SU-DHL-6 (cell line): ENCODE results near the gene SYVN1.

Source experiments
- H2AFZ ChIP-seq: fragments of 200-600 bp; sonication (generic); 2 replicates; pipeline ENCODE4 v1.6.1; 2014; ENCODE audit warnings: low read depth, mild to moderate bottlenecking, moderate library complexity, mixed read lengths, antibody characterized with exemption, low read length; ENCODE audit not compliant: severe bottlenecking
- H3F3A ChIP-seq: fragments of 200-600 bp; shearing (Covaris generic); 2 replicates; pipeline ENCODE4 v1.6.0; 2016; ENCODE audit warnings: antibody characterized with exemption, mild to moderate bottlenecking; ENCODE audit not compliant: insufficient read depth
- H3K27ac ChIP-seq: fragments of 200-600 bp; sonication (generic); 2 replicates; pipeline ENCODE4 v1.5.1; 2016; ENCODE audit warnings: low read depth, mild to moderate bottlenecking, low read length, moderate library complexity, mixed read lengths
- H3K27me3 ChIP-seq: fragments of 200-600 bp; sonication (generic), shearing (Covaris generic); 2 replicates; pipeline ENCODE4 v1.6.0; 2014; ENCODE audit warnings: mild to moderate bottlenecking, low read length
- H3K36me3 ChIP-seq: fragments of 200-600 bp; sonication (generic); 2 replicates; pipeline ENCODE4 v1.6.1; 2014; ENCODE audit warnings: mild to moderate bottlenecking, low read length, mixed read lengths
- H3K4me2 ChIP-seq: fragments of 300-600, 200-600 bp; shearing (Covaris generic), sonication (generic); 2 replicates; pipeline ENCODE4 v1.6.0; 2014; ENCODE audit warnings: low read length, low read depth, mild to moderate bottlenecking; ENCODE audit not compliant: poor library complexity, severe bottlenecking
- H3K4me3 ChIP-seq: fragments of 200-600 bp; sonication (generic); 2 replicates; pipeline ENCODE4 v1.5.1; 2014; ENCODE audit warnings: antibody characterized with exemption, low read length, mild to moderate bottlenecking, mixed read lengths; ENCODE audit not compliant: insufficient read depth, poor library complexity, severe bottlenecking
- H3K79me2 ChIP-seq: fragments of 200-600 bp; sonication (generic); 2 replicates; pipeline ENCODE4 v1.6.1; 2014; ENCODE audit warnings: mild to moderate bottlenecking, low read length, moderate library complexity; ENCODE audit not compliant: insufficient read depth
- H3K9ac ChIP-seq: fragments of 200-600 bp; sonication (generic); 2 replicates; pipeline ENCODE4 v1.7.0; 2014; ENCODE audit warnings: mild to moderate bottlenecking, low read length
- H3K9me2 ChIP-seq: fragments of 200-600 bp; sonication (generic); replicated peaks from 2 replicates; pipeline ENCODE4 v1.6.1; 2014; ENCODE audit warnings: low read length; ENCODE audit not compliant: insufficient read depth
- H3K9me3 ChIP-seq: fragments of 200-600 bp; sonication (generic); 2 replicates; pipeline ENCODE4 v1.6.1; 2014; ENCODE audit warnings: low read length, mixed read lengths; ENCODE audit not compliant: insufficient read depth
- H4K20me1 ChIP-seq: fragments of 200-600 bp; sonication (generic); 2 replicates; pipeline ENCODE4 v1.6.1; 2014; ENCODE audit warnings: low read depth, mild to moderate bottlenecking, antibody characterized with exemption, low read length, moderate library complexity, mixed read lengths
- EZH2phosphoT487 ChIP-seq: fragments of 200-600 bp; sonication (generic), shearing (Covaris generic); conservative IDR thresholded peaks from 2 replicates; pipeline ENCODE4 v1.6.1; 2018; ENCODE audit warnings: mild to moderate bottlenecking, antibody characterized with exemption, low read length, moderate library complexity, mixed read lengths
- TF ChIP-seq, protein P1 (sequence below): fragments of 200-600 bp; sonication (generic); IDR thresholded peaks from one replicate; pipeline ENCODE4 v1.5.1; 2017; ENCODE audit warnings: antibody characterized with exemption, mild to moderate bottlenecking, low read length, moderate library complexity; ENCODE audit not compliant: insufficient read depth, poor library complexity, severe bottlenecking

The SYVN1 gene

GRCh38 chr11:65134240-65134951, at the start of gene SYVN1:
SYVN1 (minus strand) TSS chr11:65134519; CDS start chr11:65133601, 918 bp downstream.
- TF ChIP-seq EZH2phosphoT487 = no peak
- TF ChIP-seq, protein P1, sequence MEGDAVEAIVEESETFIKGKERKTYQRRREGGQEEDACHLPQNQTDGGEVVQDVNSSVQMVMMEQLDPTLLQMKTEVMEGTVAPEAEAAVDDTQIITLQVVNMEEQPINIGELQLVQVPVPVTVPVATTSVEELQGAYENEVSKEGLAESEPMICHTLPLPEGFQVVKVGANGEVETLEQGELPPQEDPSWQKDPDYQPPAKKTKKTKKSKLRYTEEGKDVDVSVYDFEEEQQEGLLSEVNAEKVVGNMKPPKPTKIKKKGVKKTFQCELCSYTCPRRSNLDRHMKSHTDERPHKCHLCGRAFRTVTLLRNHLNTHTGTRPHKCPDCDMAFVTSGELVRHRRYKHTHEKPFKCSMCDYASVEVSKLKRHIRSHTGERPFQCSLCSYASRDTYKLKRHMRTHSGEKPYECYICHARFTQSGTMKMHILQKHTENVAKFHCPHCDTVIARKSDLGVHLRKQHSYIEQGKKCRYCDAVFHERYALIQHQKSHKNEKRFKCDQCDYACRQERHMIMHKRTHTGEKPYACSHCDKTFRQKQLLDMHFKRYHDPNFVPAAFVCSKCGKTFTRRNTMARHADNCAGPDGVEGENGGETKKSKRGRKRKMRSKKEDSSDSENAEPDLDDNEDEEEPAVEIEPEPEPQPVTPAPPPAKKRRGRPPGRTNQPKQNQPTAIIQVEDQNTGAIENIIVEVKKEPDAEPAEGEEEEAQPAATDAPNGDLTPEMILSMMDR = no peak
- Histone ChIP-seq H3K9ac (peak within 1 kb of the TSS; percentile 97), H3K9me2 (no peaks in the 10 kb centered on the region), H3F3A (peaks cover 36% of the 10 kb centered on the region), H3K27me3 (no peaks in the 10 kb centered on the region), H3K4me2 (peak within 1 kb of the TSS; percentile 99), H4K20me1 (no peaks in the 10 kb centered on the region), H3K36me3 (peaks cover 17% of the 10 kb centered on the region; the same call in 1 of the 2 replicates), H2AFZ (peak within 1 kb of the TSS; percentile 93), H3K4me3 (peak within 1 kb of the TSS; percentile 96), H3K9me3 (no peaks in the 10 kb centered on the region), H3K79me2 (peaks cover 25% of the 10 kb centered on the region), H3K27ac (peak within 1 kb of the TSS; percentile 100)

DNA sequence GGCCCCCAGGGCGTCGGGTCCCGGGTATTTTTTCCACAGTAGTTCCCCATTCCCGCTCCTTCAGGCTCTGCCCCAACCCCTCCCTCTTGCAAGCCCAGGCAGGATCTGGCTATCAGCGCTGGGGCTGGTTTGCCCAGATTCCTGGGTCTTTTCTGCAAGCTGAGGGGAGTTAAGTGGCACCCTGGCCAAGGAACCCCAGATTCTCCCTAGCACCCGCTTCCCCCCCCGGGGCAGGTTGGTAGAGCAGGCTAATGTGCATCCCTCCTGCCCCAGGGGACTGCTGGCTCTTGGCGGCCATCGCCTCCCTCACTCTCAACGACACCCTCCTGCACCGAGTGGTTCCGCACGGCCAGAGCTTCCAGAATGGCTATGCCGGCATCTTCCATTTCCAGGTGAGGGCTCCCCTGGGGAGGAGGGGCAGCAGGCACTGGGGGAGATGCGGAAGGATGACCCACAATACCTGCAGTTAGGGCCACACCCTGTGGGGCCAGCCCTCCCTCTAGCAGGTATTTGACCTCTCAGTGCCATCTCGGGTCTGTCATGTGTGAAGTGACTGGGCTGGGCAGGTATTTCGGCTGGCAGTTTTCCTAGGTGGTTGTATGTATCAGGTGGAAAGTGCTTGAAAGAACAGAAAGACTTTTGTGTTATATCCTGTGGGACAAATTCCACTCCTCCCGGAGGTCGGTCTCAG, 49.0 kb upstream of the SYVN1 start:
- no peaks in the 10 kb centered on the region for H4K20me1 ChIP-seq
- H2AFZ ChIP-seq = no peak overlapping the region
- H3K79me2 ChIP-seq = peaks cover 6% of the 10 kb centered on the region; the same call in 1 of the 2 replicates
- H3K4me2 ChIP-seq = no peak overlapping the region
- no peak overlapping the region for H3K9ac ChIP-seq
- no peak overlapping the region for H3K27ac ChIP-seq
- H3K4me3 ChIP-seq = no peak overlapping the region
- no peaks in the 10 kb centered on the region for H3K9me2 ChIP-seq
- no peaks in the 10 kb centered on the region for H3K36me3 ChIP-seq
- peaks cover 13% of the 10 kb centered on the region; the same call in 1 of the 2 replicates for H3F3A ChIP-seq
- no peak for TF ChIP-seq EZH2phosphoT487
- TF ChIP-seq, protein P1 = no peak
- no peaks in the 10 kb centered on the region for H3K27me3 ChIP-seq
- no peaks in the 10 kb centered on the region for H3K9me3 ChIP-seq

GRCh38 chr11:65182258-65183170, 48.2 kb upstream of the SYVN1 start:
- no peak for TF ChIP-seq EZH2phosphoT487
- TF ChIP-seq, protein P1 = no peak
- H3K9me2 ChIP-seq = no peaks in the 10 kb centered on the region
- H3F3A ChIP-seq = peaks cover 13% of the 10 kb centered on the region; the same call in 1 of the 2 replicates
- H3K27ac ChIP-seq = peak overlapping the region; percentile 62
- H3K4me2 ChIP-seq = peak overlapping the region; percentile 65
- H4K20me1 ChIP-seq = no peaks in the 10 kb centered on the region
- H3K4me3 ChIP-seq = peak overlapping the region; percentile 72
- peak overlapping the region; percentile 86 for H2AFZ ChIP-seq
- H3K9me3 ChIP-seq = no peaks in the 10 kb centered on the region
- no peaks in the 10 kb centered on the region for H3K27me3 ChIP-seq
- H3K79me2 ChIP-seq = peaks cover 6% of the 10 kb centered on the region; the same call in 1 of the 2 replicates
- peak overlapping the region; percentile 87 for H3K9ac ChIP-seq
- no peaks in the 10 kb centered on the region for H3K36me3 ChIP-seq
